B cell (primary cell): ENCODE results near the gene METTL24.

Experiments used
- EZH2 ChIP-seq: IDR thresholded peaks from 2 replicates; pipeline ENCODE4 v1.6.1; 2012; ENCODE audit warnings: borderline replicate concordance, low read depth, mild to moderate bottlenecking, moderate library complexity, low read length; ENCODE audit not compliant: insufficient read depth, poor library complexity, severe bottlenecking
- TF ChIP-seq, protein P1 (sequence below): fragments of 200-600 bp; IDR thresholded peaks from one replicate; pipeline ENCODE4 v1.8.0; 2022; ENCODE audit warnings: antibody characterized with exemption, mild to moderate bottlenecking

DNA sequence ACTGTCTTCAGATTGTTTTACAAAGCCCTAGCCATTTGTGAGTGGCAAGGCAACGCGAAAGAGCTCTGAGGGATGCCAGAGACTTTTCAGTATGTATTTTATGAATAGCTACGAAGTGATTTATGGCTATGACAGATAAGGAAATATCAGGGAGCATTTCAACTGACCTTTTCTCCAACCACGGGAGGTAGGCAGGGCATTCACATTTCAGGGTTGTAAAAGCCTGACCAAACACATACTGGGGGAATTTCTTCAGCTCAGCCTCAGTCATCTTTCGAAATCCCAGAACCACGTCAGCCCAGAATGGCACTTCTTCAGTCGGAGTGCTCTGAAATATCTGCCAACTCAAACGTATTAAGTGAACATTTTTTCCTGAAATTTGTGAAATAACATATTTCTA is 46.5 kb upstream of the METTL24 start:
- TF ChIP-seq, protein P1, sequence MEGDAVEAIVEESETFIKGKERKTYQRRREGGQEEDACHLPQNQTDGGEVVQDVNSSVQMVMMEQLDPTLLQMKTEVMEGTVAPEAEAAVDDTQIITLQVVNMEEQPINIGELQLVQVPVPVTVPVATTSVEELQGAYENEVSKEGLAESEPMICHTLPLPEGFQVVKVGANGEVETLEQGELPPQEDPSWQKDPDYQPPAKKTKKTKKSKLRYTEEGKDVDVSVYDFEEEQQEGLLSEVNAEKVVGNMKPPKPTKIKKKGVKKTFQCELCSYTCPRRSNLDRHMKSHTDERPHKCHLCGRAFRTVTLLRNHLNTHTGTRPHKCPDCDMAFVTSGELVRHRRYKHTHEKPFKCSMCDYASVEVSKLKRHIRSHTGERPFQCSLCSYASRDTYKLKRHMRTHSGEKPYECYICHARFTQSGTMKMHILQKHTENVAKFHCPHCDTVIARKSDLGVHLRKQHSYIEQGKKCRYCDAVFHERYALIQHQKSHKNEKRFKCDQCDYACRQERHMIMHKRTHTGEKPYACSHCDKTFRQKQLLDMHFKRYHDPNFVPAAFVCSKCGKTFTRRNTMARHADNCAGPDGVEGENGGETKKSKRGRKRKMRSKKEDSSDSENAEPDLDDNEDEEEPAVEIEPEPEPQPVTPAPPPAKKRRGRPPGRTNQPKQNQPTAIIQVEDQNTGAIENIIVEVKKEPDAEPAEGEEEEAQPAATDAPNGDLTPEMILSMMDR = no peak
- TF ChIP-seq EZH2 = no peak
